GM12892 (cell line): Measurements from ENCODE around the gene AASS. TPM values are rescaled to one million over a fixed set of nuclear protein-coding genes. Genes with fewer than 3 reads are reported as not detected.
A peak's percentile ranks its signal among the peaks of the same experiment; 100 is the strongest.
"Not testable (repeated sequence)": the region's sequence is repeated elsewhere in the genome, so short reads cannot be mapped to it uniquely, and the experiment has no call there.

Experiments used
- DNase-seq: peaks from one replicate; pipeline ENCODE4 v3.0.0; 2011; ENCODE audit not compliant: insufficient read length
- FAIRE-seq: peaks from 2 replicates; lab custom pipeline; 2011; peaks lifted over from hg19 to GRCh38; lab: Jason Lieb, UNC
- POLR2A ChIP-seq: IDR thresholded peaks from 2 replicates; pipeline ENCODE4 v1.6.1; 2011; ENCODE audit warnings: low read depth, low read length, control low read depth
- POLR2AphosphoS5 ChIP-seq: IDR thresholded peaks from 2 replicates; pipeline ENCODE4 v1.6.1; 2011; ENCODE audit warnings: low read depth, low read length, control low read depth
- TAF1 ChIP-seq: IDR thresholded peaks from 2 replicates; pipeline ENCODE4 v1.6.1; 2011; ENCODE audit warnings: low read depth, mild to moderate bottlenecking, control low read depth, low read length, borderline replicate concordance
- polyA plus RNA-seq: library from polyadenylated mRNA; unstranded; fragments of >200 nt; gene quantifications from one replicate; pipeline ENCODE4 v1.2.1, GENCODE V29; 2012; ENCODE audit warnings: missing spikeins, inconsistent platforms; ENCODE audit not compliant: missing spikeins

AASS gene
- 4.5 TPM for polyA plus RNA-seq

- peak; percentile 49 for DNase-seq
- peak; percentile 92 for FAIRE-seq
- TF ChIP-seq TAF1 (no peak), POLR2A (no peak), POLR2AphosphoS5 (no peak)
These were observed at the start of gene AASS for GRCh38 chr7:122143751-122144711. TSS of gene AASS (minus strand) at chr7:122144249. CDS start at chr7:122133726, 10,523 bp downstream.

DNA sequence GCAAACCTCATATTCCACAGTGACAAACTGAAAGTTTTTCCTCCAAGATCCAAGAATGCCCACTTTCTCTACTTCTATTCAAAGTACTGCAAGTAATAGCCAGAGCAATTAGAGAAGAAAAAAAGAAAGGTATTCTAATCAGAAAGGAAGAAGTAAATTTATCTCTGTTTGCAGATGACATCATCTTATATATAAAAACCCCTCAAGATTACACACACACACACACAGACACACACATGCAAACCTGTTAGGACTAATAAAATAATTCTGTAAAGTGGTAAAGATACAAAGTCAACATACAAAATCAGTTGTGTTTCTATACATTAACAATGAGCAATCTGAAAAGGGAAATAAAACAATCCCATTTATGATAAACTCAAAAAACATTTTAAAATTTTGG is 44.7 kb upstream of the AASS start:
- no peak for FAIRE-seq
- no peak for TF ChIP-seq POLR2A

DNA sequence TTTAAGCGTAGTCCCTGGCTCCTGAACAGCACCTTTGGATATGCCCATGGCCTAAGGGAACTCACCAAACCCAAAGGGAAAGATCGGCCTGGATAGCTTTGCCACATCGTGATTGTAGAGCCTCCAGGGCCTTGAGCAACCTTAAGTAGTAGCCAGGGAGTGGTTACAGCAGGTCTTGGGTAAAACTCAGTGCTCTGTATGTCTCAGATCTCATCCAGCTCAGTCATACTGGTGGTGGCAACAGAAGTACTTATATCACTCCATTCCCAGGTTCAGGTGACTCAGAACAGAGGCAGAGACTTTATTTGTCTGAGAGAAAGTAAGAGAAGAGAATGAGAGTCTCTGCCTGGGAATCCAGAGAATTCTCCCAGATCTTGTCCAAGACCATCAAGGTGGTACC is 39.1 kb upstream of the AASS start:
- DNase-seq (no peak), FAIRE-seq (no peak)
- TF ChIP-seq TAF1: no peak
- TF ChIP-seq POLR2AphosphoS5: no peak
- TF ChIP-seq POLR2A: no peak

More for the DNA sequence above, 44.7 kb upstream of the AASS start:
- DNase-seq: no peak

DNA sequence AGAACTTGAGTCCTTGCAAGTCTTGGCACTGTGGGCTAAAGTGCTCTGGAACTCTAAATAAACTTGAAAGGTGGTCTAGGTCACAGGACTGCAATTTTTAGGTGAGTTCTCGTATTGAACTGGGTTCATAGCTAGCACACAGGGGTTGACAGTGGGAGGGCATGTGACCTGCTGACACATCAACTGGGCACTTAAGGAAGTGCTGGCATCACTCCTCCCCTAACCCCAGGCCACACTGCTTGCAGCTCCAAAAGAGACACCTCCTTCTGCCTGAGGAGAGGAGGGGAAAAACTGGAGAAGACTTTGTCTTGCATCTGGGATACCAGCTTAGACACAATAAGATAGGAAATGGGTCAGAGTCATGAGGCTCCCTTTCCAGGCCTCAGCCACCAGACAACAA is 38.0 kb upstream of the AASS start:
- no peak for TF ChIP-seq TAF1
- TF ChIP-seq POLR2AphosphoS5: no peak
- no peak for TF ChIP-seq POLR2A
- FAIRE-seq (no peak), DNase-seq (no peak)

GRCh38 chr7:122172144-122172543 is 28.1 kb upstream of the AASS start:
- not testable (repeated sequence) for FAIRE-seq, DNase-seq

DNA sequence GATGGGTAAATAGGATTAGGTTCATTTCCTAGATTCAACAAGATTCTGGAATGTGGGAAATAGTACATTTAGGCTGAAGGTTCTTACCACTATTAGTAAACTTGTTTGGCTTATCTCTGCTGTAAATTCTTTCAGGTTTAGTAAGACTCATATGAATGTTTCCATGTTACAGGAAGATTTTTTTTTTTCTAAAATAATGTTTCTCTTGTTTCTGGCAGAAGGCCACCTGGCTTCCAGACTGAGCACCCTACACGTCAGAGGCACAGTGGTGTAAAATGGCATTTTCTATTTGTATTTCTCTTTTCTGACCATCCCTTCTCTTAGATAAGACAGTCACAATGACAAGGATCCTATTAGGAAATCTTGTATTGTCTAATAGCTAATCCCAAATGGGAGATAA is 22.7 kb upstream of the AASS start:
- FAIRE-seq (no peak), DNase-seq (no peak)
- no peak for TF ChIP-seq TAF1
- TF ChIP-seq POLR2AphosphoS5: no peak
- no peak for TF ChIP-seq POLR2A

DNA sequence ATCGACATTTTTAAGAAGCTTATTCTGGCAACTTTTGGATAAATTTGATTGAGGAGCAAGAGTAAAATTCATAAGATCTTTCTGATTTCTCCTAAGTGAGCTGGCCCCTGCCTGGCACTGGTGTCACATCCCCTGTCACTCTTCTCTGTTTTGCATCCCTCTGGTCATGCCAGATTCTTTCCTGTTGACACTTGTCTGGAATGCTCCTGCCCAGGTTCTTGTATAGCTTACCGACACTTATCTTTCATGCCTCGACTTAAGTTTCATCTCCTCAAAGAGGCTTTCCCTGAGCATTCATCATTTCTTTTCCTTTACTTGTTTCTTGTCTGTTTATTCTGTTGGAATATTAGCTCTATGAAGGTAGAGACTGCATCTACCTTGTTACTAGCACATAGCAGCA is 22.2 kb upstream of the AASS start:
- FAIRE-seq (no peak), DNase-seq (no peak)
- no peak for TF ChIP-seq TAF1
- no peak for TF ChIP-seq POLR2AphosphoS5
- TF ChIP-seq POLR2A: no peak

- DNase-seq (no peak), FAIRE-seq (no peak)
- TF ChIP-seq POLR2A (no peak), TAF1 (no peak), POLR2AphosphoS5 (no peak)
These were observed 17.6 kb upstream of the AASS start for GRCh38 chr7:122161628-122162027.

DNA sequence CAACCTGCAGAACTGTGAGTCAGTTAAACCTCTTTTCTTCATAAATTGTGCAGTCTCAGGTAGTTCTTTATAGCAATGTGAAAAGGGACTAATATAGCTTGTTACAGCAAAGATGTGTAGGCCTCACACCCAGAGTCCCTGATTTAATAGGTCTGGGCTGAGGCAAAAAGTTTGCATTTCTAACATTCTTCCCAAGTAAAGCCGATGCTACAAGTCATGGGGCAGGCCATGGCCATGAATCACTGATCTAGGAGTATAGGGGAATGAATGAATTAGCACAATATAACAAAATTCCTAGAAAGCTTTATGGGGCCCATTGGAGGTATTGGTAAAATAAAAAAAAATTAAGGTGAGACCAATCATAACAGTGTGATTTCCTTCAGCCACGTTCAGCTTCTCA is 11.5 kb upstream of the AASS start:
- FAIRE-seq: no peak
- DNase-seq: no peak
- TF ChIP-seq POLR2A: no peak
- no peak for TF ChIP-seq POLR2AphosphoS5
- no peak for TF ChIP-seq TAF1

- DNase-seq (no peak), FAIRE-seq (no peak)
- TF ChIP-seq POLR2AphosphoS5 (no peak), TAF1 (no peak), POLR2A (no peak)
These were observed 4.8 kb upstream of the AASS start for GRCh38 chr7:122148878-122149277.

DNA sequence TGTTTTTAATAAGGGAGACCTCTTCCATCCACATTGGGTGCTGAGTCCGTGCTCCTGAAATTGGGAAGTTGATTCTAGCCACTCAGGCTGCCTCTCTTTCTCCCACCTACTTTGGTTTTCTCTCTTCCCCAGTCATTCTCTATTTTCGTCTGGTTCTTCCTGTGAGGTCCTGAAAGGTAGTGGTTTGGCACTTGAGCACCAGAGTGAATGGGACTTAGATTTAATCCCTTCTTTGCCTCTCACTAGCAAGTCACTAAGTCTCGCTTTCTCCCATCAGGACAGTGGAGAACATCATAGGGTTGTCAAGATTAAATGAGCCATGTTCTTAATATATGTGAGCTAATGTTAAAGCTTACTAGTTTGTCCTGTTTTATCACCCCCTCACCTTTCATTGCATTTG is 4.0 kb upstream of the AASS start:
- no peak for DNase-seq
- no peak for FAIRE-seq
- TF ChIP-seq POLR2A (no peak), POLR2AphosphoS5 (no peak), TAF1 (no peak)

DNA sequence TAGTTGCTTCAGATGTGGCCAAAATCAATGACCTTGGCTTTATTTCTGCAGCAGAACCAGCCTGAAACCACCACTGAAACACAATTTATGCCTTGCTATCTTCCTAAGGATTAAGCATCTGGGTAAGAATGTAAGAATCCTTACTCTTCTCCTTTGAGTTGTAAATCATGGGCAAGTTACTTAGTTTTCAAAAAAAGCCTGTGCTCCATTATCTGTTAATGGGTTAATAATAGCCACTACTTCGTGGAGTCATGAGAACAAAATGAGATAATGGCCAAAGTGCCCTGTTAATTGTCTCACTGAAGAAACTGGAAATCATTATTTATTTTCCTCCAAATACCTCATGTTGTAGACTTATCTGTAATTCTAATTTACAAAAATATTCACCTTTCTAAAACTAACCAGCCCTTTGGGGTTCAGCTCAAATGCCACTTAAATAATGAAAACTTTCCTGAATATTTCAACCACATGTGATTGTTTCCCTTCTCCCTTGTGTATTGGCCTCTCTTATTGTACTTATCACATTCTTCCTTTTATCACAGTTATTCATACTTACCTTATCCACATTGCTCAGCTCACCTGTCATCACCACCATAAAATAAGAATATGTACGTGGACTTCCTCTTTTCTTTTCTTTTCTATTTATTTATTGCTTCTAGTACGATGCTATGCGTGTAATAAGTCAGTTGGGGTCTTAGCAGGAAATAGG is 2.0 kb upstream of the AASS start:
- DNase-seq (no peak), FAIRE-seq (no peak)
- no peak for TF ChIP-seq POLR2A
- TF ChIP-seq TAF1: no peak

DNA sequence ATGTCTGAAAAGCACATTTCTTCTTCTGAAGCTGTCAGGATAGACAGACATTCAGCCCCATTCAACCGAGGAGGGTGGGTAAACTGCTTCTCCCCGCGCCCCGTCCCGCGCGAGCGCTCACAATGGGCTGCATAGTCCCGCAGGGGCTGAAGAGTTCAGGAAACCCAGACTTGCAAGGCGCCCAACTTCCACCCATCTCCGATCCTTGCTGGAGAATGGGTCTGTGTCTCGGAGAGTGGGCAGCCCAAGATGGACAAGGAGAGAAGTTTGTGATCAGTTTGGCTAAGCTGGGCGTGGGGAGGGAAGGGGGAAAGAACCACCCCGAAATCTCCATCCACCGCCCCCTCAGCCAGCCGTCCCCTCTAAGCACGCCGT is 686 bp downstream of the AASS start:
- TF ChIP-seq POLR2A: no peak
- TF ChIP-seq POLR2AphosphoS5: no peak
- TF ChIP-seq TAF1: no peak
- no peak for FAIRE-seq
- no peak for DNase-seq
